AG04449 (cell line): ENCODE measurements around the gene ANK2.

Experiments
- CTCF ChIA-PET: fragments of 350-600 bp; formaldehyde crosslinking; extraction: SDS; loops from one replicate; lab custom pipeline; 2021; ENCODE audit warnings: antibody characterized with exemption; lab: Yijun Ruan, JAX
- POLR2A ChIA-PET: fragments of 400-600, 350-600 bp; formaldehyde crosslinking; extraction: SDS; loops from one replicate; lab custom pipeline; 2020; ENCODE audit warnings: antibody characterized with exemption, inconsistent platforms; lab: Yijun Ruan, JAX
- DNase-seq: peaks from one replicate; pipeline ENCODE4 v3.0.0-alpha.2; 2010; ENCODE audit warnings: low read depth, low spot score
- H3K4me3 ChIP-seq: 2 replicates; pipeline ENCODE4 v1.5.1; 2011; ENCODE audit warnings: low read depth, mild to moderate bottlenecking, control low read depth, low read length
- CTCF ChIP-seq: IDR thresholded peaks from one replicate; pipeline ENCODE4 v1.5.1; 2011; ENCODE audit warnings: mild to moderate bottlenecking, moderate library complexity, low read length, control low read depth, inconsistent platforms; ENCODE audit not compliant: insufficient read depth; ENCODE audit errors: missing control alignments

The ANK2 gene

GRCh38 chr4:113339430-113339813 is 290.0 kb downstream of the ANK2 start:
- DNase-seq: no peak
- no peak overlapping the region for H3K4me3 ChIP-seq
- POLR2A ChIA-PET: no interaction called here
- CTCF ChIA-PET: no interaction called here
- no peak for TF ChIP-seq CTCF

- ChIA-PET POLR2A (no interaction called here), CTCF (no interaction called here)
- no peak for DNase-seq
- TF ChIP-seq CTCF: no peak
- no peak overlapping the region for H3K4me3 ChIP-seq
Measured at GRCh38 chr4:113344100-113344499, 294.6 kb downstream of the ANK2 start.

GRCh38 chr4:113347245-113347644 is 297.8 kb downstream of the ANK2 start:
- DNase-seq: no peak
- ChIA-PET POLR2A (no interaction called here), CTCF (interaction anchor here (1.8 kb wide), 1 partner anchor 16 kb away, joined by 4 read pairs; no protein-coding TSS in a partner anchor)
- TF ChIP-seq CTCF: no peak
- no peak overlapping the region for H3K4me3 ChIP-seq

GRCh38 chr4:113349430-113349829 is 300.0 kb downstream of the ANK2 start:
- DNase-seq: no peak
- ChIA-PET POLR2A (no interaction called here), CTCF (interaction anchor here (0.7 kb wide), 1 partner anchor 71 kb away, joined by 3 read pairs; no protein-coding TSS in a partner anchor)

GRCh38 chr4:113350576-113350975 is 301.1 kb downstream of the ANK2 start:
- no peak for DNase-seq
- TF ChIP-seq CTCF: no peak
- no peak overlapping the region for H3K4me3 ChIP-seq
- ChIA-PET POLR2A (no interaction called here), CTCF (interaction anchor here (0.6 to 1.3 kb wide), 3 partner anchors 10 to 245 kb away, joined by 3 read pairs; no protein-coding TSS in a partner anchor)

More at GRCh38 chr4:113349430-113349829, 300.0 kb downstream of the ANK2 start:
- no peak for TF ChIP-seq CTCF
- no peak overlapping the region for H3K4me3 ChIP-seq

GRCh38 chr4:113355550-113356371 is 306.3 kb downstream of the ANK2 start:
- H3K4me3 ChIP-seq: no peak overlapping the region; the same call in 1 of the 2 replicates
- DNase-seq: peak; percentile 66
- TF ChIP-seq CTCF: no peak
- POLR2A ChIA-PET: interaction anchor here (1.5 kb wide), 1 partner anchor 12 kb away, joined by 6 read pairs; no protein-coding TSS in a partner anchor
- CTCF ChIA-PET: interaction anchor here (0.7 to 1.5 kb wide), 4 partner anchors 11 to 252 kb away, joined by 3 to 4 read pairs (median 3); no protein-coding TSS in a partner anchor
